GM10248 (cell line): ENCODE measurements around the gene SYPL2.

Experiments
- CTCF ChIA-PET: fragments of 300-600 bp; sonication (Branson Sonifier 250); formaldehyde crosslinking; extraction: SDS; loops from one replicate; lab custom pipeline; 2021; ENCODE audit warnings: antibody characterized with exemption; lab: Yijun Ruan, JAX
- POLR2A ChIA-PET: fragments of 350-650 bp; sonication (Branson Sonifier 250); formaldehyde crosslinking; extraction: SDS; loops from one replicate; lab custom pipeline; 2020; ENCODE audit warnings: antibody characterized with exemption; lab: Yijun Ruan, JAX
- DNase-seq: peaks from one replicate; pipeline ENCODE4 v3.0.0; 2012; ENCODE audit errors: extremely low spot score
- TF ChIP-seq, protein P1 (sequence below): IDR thresholded peaks from 2 replicates; pipeline ENCODE4 v1.5.1; 2012; ENCODE audit warnings: mild to moderate bottlenecking, low read depth; ENCODE audit errors: extremely low read depth, missing control alignments, control extremely low read depth

Gene SYPL2

DNA sequence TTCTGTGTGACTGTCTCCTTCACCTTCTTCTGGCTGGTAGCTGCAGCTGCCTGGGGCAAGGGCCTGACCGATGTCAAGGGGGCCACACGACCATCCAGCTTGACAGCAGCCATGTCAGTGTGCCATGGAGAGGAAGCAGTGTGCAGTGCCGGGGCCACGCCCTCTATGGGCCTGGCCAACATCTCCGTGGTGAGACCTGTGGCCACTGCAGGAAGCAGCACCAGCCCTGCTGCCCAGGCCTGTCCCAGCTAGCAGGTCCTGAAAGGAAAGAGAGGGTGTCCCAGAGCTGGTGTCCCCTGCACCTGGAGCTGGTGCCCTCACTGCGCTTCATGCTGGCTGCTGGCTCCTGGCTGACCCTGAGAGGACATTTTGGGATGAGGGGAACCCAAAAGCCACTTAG is 11.5 kb downstream of the SYPL2 start:
- CTCF ChIA-PET = interaction anchor here (1.2 to 43.8 kb wide), 4 partner anchors 16 to 86 kb away, joined by 3 to 1898 read pairs (median 4); partner anchors contain the start of genes CYB561D1 and GPR61

DNA sequence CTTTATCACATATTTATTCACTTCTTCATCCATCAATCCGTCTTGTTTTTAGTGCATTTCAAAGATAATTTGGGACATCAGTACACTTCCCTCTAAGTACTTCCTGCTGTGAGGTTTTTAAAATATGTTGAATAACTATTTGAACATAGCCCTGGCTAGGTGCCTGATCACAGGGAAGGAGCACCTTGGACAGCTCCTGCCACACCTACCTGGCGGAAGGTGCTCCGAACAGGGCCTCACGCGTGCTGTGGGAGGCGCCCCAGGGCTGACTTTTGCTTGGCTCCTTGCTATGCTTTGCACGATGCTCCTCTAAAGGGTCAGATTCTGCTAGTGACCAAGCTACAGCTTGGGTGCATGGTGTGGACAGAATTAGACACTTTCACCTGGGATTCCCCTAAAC is 12.5 kb downstream of the SYPL2 start:
- ChIA-PET CTCF (interaction anchor here (1.2 to 43.8 kb wide), 5 partner anchors 12 to 87 kb away, joined by 3 to 1898 read pairs (median 4); partner anchors contain the start of genes CYB561D1 and GPR61), POLR2A (no interaction called here)
- TF ChIP-seq, protein P1, sequence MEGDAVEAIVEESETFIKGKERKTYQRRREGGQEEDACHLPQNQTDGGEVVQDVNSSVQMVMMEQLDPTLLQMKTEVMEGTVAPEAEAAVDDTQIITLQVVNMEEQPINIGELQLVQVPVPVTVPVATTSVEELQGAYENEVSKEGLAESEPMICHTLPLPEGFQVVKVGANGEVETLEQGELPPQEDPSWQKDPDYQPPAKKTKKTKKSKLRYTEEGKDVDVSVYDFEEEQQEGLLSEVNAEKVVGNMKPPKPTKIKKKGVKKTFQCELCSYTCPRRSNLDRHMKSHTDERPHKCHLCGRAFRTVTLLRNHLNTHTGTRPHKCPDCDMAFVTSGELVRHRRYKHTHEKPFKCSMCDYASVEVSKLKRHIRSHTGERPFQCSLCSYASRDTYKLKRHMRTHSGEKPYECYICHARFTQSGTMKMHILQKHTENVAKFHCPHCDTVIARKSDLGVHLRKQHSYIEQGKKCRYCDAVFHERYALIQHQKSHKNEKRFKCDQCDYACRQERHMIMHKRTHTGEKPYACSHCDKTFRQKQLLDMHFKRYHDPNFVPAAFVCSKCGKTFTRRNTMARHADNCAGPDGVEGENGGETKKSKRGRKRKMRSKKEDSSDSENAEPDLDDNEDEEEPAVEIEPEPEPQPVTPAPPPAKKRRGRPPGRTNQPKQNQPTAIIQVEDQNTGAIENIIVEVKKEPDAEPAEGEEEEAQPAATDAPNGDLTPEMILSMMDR = no peak
- DNase-seq = no peak

More for the DNA sequence above, 11.5 kb downstream of the SYPL2 start:
- DNase-seq = no peak
- TF ChIP-seq, protein P1 = no peak
- POLR2A ChIA-PET = no interaction called here

DNA sequence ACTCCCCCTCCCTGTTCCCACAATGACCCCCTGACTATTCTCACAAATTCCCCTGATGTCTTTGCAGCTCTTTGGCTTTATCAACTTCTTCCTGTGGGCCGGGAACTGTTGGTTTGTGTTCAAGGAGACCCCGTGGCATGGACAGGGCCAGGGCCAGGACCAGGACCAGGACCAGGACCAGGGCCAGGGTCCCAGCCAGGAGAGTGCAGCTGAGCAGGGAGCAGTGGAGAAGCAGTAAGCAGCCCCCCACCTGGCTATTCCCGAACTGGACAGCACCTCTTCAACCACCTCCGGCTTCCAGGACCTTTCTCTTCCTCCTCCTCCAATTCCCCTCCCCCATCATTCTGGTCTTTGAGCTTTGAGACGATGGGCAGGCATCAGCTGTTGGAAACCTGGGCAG is 13.0 kb downstream of the SYPL2 start:
- TF ChIP-seq, protein P1 = no peak
- CTCF ChIA-PET = interaction anchor here (1.4 to 43.8 kb wide), 3 partner anchors 12 to 88 kb away, joined by 3 to 1898 read pairs (median 10); partner anchors contain the start of gene GPR61
- no peak for DNase-seq
- POLR2A ChIA-PET = no interaction called here

DNA sequence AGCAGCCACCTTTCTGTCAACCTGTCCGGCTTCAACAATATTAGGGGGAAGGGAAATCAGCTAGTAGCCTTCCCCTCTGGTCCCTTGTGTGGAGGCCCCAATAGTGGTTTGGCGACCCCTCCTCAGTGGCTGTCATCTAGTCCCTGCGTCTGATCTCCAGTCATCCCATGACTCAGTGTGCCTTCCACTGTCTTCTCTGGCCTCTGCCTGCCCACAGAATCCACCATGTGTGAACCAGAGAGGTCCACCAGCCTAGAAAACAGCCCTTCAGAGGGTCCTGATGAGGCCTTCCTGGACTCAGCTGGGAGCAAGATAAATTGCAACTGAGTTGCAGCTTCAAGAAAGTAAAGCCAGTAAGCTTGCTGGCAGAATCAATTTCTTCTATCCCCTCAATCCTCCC is 13.6 kb downstream of the SYPL2 start:
- POLR2A ChIA-PET = no interaction called here
- CTCF ChIA-PET = interaction anchor here (2.9 to 43.8 kb wide), 2 partner anchors 11 to 54 kb away, joined by 10 to 1898 read pairs; partner anchors contain the start of gene GPR61
- TF ChIP-seq, protein P1 = no peak
- no peak for DNase-seq

DNA sequence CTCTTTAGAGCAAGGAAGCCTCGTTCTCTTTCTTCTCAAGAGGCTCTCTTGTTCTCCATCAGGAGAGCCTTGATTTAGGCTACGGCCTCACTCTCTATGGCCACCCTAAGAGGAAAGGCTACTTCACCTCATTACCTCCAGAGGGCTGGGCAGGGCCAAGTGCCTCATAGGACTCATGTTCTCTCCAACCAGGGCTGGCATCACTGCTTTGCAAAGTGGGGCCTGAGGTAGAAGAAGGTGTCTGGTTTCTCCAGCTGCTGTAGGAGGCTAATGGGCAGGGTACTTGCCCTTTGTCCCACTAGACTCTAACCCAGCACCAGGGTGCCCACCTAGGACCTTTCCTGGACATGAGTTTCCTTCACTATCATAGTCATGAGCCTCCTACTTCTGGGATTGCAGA is 15.3 kb downstream of the SYPL2 start:
- POLR2A ChIA-PET = interaction anchor here (0.8 kb wide), 1 partner anchor 67 kb away, joined by 3 read pairs; the partner anchor contains the start of gene GNAI3
- TF ChIP-seq, protein P1 = no peak
- CTCF ChIA-PET = interaction anchor here (2.9 to 43.8 kb wide), 3 partner anchors 9 to 53 kb away, joined by 10 to 1898 read pairs (median 50); partner anchors contain the start of genes CYB561D1 and GPR61
- DNase-seq = no peak

DNA sequence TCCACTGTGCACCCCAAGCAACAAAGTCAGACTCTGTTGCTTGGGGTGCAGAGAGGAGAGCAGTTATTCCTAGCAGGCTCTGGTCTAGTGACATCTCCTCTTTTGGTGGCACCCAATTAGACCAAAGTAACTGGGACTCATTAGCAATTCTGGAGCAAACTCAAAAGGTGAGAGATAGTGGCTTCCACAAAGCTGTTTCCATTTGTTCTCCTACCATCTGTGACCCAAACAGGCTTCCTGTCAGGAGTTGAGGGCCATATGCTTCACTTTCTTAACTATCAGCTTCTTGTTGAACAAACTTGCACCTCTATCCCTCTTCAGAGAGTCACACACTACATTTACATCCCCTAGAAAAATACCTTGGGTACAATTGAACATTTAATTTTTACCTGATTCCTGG is 15.9 kb downstream of the SYPL2 start:
- DNase-seq = no peak
- TF ChIP-seq, protein P1 = no peak
- CTCF ChIA-PET = interaction anchor here (2.0 to 43.8 kb wide), 4 partner anchors 12 to 502 kb away, joined by 6 to 1898 read pairs (median 29); partner anchors contain the start of genes AHCYL1, CYB561D1 and GPR61
- POLR2A ChIA-PET = interaction anchor here (0.5 to 0.8 kb wide), 2 partner anchors 49 to 67 kb away, joined by 3 to 4 read pairs; partner anchors contain the start of gene GNAI3
